Testis (tissue), 2 donors: ENCODE data around the gene FBXO11.

Source experiments
- CTCF ChIP-seq, 3 experiments: fragments of 450-650 bp in 2 of 3; fragments of 200-600 bp in 1 of 3; sonication (generic) in 1 of 3; IDR thresholded peaks; one replicate each; pipeline ENCODE4 v1.5.1; 2016 to 2019; ENCODE audit warnings: antibody characterized with exemption in 3 of 3, mild to moderate bottlenecking in 2 of 3, moderate library complexity in 1 of 3
- POLR2A ChIP-seq: fragments of 450-650 bp; IDR thresholded peaks from one replicate; pipeline ENCODE4 v1.6.1; 2017; ENCODE audit warnings: antibody characterized with exemption, mild to moderate bottlenecking, moderate library complexity

- no peak for TF ChIP-seq CTCF (IDR thresholded peaks at IDR 0.05)
- TF ChIP-seq POLR2A = no peak
Measured at GRCh38 chr2:47777277-47777937, 128.9 kb downstream of the FBXO11 start.
